ENCODE measurements around the gene TRIM28. TPM values are rescaled to one million over a fixed set of nuclear protein-coding genes. Genes with fewer than 3 reads are reported as not detected.
A peak's percentile ranks its signal among the peaks of the same experiment; 100 is the strongest.
"Not testable (repeated sequence)": the region's sequence is repeated elsewhere in the genome, so short reads cannot be mapped to it uniquely, and the experiment has no call there.

The TRIM28 gene
- 511 TPM for polyA plus RNA-seq (2012; ENCODE audit: insufficient read depth, insufficient read length, low read depth)

DNA sequence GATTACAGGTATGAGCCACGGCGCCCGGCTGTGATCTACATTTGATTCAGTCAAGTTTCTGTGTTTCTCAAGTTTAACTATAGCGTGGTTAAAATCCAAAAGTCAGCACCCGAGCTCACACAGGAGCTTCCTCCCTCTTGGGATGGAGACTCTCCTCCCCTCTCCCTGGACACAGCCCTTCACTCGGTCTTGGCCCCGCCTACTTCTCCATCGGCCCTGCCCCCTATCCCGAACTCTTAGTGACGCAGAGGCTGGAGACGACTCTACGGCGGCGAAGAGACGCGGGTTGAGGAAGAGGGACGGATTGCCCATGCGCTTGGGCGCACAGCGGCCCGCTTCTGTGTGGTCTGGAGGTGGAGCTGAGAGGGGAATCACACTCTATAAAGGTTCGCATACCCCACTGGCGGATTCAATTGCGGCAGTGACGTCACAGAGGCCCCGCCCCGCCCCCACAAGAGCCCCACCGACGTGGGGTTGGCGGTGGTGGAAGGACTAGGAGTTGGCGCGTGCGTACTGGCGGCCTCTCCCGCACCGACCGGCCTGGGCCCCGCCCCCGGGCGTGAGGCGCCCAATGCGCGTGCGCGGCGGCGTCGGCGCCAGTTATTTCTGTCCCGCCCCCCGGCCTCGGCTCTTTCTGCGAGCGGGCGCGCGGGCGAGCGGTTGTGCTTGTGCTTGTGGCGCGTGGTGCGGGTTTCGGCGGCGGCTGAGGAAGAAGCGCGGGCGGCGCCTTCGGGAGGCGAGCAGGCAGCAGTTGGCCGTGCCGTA, at the start of gene TRIM28:
Gene TRIM28, plus strand, starts transcription at position 239 of the 765 bp plus-strand sequence. CDS start 694 bp downstream, outside the sequence.
- peaks cover 6% of the 10 kb centered on the region for H3K27me3 ChIP-seq
- peak within 1 kb of the TSS; percentile 79 for H3K4me3 ChIP-seq (ENCODE audit: low read depth, low read length)
- TF ChIP-seq, protein P1, sequence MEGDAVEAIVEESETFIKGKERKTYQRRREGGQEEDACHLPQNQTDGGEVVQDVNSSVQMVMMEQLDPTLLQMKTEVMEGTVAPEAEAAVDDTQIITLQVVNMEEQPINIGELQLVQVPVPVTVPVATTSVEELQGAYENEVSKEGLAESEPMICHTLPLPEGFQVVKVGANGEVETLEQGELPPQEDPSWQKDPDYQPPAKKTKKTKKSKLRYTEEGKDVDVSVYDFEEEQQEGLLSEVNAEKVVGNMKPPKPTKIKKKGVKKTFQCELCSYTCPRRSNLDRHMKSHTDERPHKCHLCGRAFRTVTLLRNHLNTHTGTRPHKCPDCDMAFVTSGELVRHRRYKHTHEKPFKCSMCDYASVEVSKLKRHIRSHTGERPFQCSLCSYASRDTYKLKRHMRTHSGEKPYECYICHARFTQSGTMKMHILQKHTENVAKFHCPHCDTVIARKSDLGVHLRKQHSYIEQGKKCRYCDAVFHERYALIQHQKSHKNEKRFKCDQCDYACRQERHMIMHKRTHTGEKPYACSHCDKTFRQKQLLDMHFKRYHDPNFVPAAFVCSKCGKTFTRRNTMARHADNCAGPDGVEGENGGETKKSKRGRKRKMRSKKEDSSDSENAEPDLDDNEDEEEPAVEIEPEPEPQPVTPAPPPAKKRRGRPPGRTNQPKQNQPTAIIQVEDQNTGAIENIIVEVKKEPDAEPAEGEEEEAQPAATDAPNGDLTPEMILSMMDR (IDR thresholded peaks at IDR 0.05; ENCODE audit: low read depth, low read length), result no peak
- peaks cover 32% of the 10 kb centered on the region for H3K36me3 ChIP-seq
- DNase-seq, result peak; percentile 94
- H3K4me1 ChIP-seq, result no peaks in the 10 kb centered on the region
- no peaks in the 10 kb centered on the region for H3K9me3 ChIP-seq

DNA sequence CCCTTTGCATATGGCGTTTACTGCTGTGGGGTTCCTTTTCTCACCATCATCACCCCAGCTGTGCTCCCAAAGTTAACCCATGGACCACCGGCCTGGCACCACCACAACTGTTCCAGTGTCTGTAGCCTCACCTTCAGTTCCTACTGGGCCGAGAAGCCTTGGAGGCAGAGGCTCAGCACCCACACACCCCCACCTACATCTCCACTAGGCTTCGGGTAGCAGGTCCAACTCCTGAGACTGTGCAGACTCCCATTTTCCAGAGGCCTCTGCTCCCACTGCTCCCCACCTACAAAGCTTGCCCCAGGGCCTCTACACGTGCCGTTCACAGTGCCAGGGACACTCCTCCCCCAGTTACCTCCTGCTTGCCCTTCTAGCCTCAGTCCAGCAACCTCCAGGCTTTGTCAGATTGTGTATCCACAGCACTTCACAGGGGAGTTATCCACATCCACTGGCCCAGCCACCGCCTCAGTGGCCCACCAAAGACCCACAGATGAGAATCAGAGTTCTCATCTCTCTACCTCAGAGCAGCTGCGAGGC, 46.2 kb upstream of the TRIM28 start:
- no peak overlapping the region for H3K4me3 ChIP-seq (ENCODE audit: low read depth, low read length)

DNA sequence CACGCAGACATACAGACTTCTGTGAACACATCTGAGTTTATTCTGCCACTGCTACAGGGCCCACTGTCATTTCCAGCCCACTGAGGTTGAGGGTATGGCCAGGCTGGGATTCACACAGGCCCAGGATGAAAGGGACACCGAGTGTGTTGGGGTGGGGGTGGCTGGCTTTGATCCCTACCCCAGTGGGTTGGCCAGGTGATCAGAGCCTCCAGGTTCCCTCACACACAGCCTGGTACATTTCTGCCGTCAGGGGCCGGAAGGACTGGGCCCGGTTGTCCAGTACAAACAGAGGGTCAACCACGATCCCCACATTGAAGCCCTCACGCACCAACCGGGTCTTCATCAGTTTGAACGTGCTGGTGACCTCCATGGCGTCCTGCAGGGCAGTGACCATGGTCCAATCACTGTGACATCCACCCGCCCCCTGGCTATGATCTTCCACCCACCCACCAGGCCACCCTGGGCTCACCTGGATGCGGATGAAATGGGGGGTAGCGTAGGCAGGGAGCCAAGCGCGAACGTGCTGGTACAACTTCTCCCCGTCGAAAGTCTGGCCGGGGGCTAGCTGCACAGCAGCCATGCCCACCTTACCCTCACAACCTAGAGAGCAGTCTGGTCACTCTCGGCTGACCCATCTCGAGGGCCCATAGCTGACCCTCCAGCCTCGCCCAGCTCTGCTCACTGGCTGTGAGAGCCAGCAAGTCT, 45.4 kb upstream of the TRIM28 start:
- H3K9me3 ChIP-seq, result no peaks in the 10 kb centered on the region
- TF ChIP-seq, protein P1 (IDR thresholded peaks at IDR 0.05; ENCODE audit: low read depth, low read length), result no peak
- no peaks in the 10 kb centered on the region for H3K4me1 ChIP-seq
- H3K36me3 ChIP-seq, result no peaks in the 10 kb centered on the region
- no peaks in the 10 kb centered on the region for H3K27me3 ChIP-seq
- peak overlapping the region; percentile 57 for H3K4me3 ChIP-seq (ENCODE audit: low read depth, low read length)
- no peak for DNase-seq

More for the DNA sequence above, 46.2 kb upstream of the TRIM28 start:
- H3K9me3 ChIP-seq, result no peaks in the 10 kb centered on the region
- DNase-seq, result no peak
- H3K36me3 ChIP-seq, result no peaks in the 10 kb centered on the region
- no peaks in the 10 kb centered on the region for H3K27me3 ChIP-seq
- TF ChIP-seq, protein P1 (IDR thresholded peaks at IDR 0.05; ENCODE audit: low read depth, low read length), result no peak
- H3K4me1 ChIP-seq, result no peaks in the 10 kb centered on the region

DNA sequence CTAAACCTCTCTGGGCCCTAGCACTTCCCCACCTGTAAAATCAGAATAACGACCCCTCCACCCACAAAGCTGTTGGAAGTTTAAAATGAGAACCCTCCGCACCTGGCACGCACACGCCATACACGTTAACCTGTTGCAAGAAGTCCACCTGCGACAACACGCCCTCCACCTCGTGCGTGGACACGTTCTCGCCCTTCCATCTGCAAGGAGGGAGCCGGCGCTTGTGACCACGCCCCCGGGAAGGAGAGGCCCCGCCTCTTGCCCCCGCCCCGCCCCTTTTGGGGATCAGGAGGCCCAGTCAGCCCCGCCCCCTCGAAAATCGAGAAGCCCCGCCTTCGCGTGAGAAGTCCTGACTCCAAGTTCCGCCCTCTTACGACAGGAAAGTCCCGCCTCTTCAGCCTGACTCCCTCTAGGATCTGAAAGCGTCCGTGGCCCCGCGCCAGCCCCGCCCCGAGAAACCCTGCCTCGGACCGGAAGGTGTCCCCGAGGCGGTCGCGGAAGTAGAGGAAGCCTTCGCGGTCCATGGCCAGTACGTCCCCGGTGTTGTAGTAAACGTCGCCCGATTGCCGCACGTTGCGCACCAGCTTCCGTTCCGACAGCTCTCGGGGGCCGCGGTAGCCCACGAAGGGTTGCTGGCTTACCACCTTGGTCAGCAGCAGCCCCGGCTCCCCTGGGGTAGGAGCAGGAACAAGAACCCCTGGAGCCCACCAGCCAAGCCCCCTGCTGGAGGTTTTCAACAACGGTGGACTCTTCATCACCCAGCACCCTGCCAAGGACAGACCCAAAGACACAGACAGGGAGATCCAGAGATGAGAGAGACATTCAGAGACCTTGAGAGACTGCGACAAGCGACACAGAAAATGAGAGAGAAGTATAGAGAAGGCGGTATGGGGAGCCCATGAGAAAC, 44.6 kb upstream of the TRIM28 start:
- H3K36me3 ChIP-seq, result no peaks in the 10 kb centered on the region
- DNase-seq, result peak; percentile 100
- H3K4me3 ChIP-seq (ENCODE audit: low read depth, low read length), result peak overlapping the region; percentile 70
- H3K4me1 ChIP-seq, result no peaks in the 10 kb centered on the region
- H3K9me3 ChIP-seq, result no peaks in the 10 kb centered on the region
- TF ChIP-seq, protein P1 (IDR thresholded peaks at IDR 0.05; ENCODE audit: low read depth, low read length), result peak; percentile 49
- H3K27me3 ChIP-seq, result no peaks in the 10 kb centered on the region

DNA sequence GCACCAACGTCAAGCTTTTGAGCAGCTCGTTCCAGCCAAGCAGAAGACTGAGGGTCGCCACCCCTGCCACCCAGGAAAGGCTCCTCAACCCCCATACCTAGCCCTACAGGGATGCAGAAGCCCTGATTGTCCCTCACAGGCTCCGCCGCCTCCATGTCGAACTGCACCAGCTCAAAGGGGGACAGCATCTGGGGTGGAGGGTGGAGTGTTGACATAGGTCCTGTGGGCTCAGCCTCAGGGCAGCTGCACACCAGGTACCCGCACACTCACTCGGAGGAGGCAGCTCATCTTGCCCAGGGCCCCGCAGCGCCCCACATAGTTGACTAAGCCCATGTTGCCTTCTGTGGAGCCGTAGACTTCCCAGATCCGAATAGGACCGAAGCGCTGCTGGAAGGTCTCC, 43.6 kb upstream of the TRIM28 start:
- TF ChIP-seq, protein P1 (IDR thresholded peaks at IDR 0.05; ENCODE audit: low read depth, low read length), result no peak
- Histone ChIP-seq H3K4me3 (ENCODE audit: low read depth, low read length) (no peak overlapping the region; the same call in 1 of the 2 replicates), H3K27me3 (no peaks in the 10 kb centered on the region), H3K9me3 (no peaks in the 10 kb centered on the region), H3K36me3 (no peaks in the 10 kb centered on the region), H3K4me1 (no peaks in the 10 kb centered on the region)
- no peak for DNase-seq

DNA sequence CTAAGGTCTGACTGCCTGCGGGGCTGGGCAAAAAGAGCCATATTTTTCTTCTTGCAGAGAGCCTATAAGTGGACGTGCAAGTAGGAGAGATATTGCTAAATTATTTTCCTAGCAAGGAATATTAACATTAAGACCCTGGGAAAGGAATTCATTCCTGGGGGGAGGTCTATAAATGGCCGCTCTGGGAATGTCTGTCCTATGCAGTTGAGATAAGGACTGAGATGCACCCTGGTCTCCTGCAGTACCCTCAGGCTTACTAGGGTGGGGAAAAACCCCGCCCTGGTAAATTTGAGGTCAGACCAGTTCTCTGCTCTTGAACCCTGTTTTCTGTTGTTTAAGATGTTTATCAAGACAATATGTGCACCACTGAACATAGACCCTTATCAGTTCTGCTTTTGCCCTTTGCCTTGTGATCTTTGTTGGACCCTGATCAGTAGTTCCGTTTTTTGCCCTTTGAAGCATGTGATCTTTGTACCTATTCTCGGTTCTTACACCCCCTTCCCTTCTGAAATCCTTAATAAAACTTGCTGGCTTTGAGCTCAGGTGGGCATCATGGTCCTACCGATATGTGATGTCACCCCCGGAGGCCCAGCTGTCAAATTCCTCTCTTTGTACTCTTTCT, 36.2 kb upstream of the TRIM28 start:
- not testable (repeated sequence) for H3K4me1 ChIP-seq; H3K4me3 ChIP-seq (ENCODE audit: low read depth, low read length); H3K36me3 ChIP-seq; H3K9me3 ChIP-seq; H3K27me3 ChIP-seq; DNase-seq

All from BE2C (cell line).